HepG2 (cell line): Measurements from ENCODE around the gene INF2. TPM values are rescaled to one million over a fixed set of nuclear protein-coding genes. Genes with fewer than 3 reads are reported as not detected.
A peak's percentile ranks its signal among the peaks of the same experiment; 100 is the strongest.

Experiments used
- ATF3 ChIP-seq: sonication (generic); formaldehyde crosslinking; IDR thresholded peaks from 2 replicates; pipeline ENCODE4 v1.4.0; 2020; ENCODE audit warnings: missing genetic modification reagents
- CC2D1A ChIP-seq: sonication (generic); formaldehyde crosslinking; IDR thresholded peaks from 2 replicates; pipeline ENCODE4 v1.8.1; 2023; ENCODE audit warnings: mild to moderate bottlenecking, missing genetic modification reagents
- HNRNPH1 ChIP-seq: fragments of 200-400 bp; formaldehyde crosslinking; optimal IDR thresholded peaks from 2 replicates; pipeline ENCODE3; 2017; ENCODE audit warnings: mild to moderate bottlenecking, low read depth, low read length
- ISL2 ChIP-seq: sonication (generic); formaldehyde crosslinking; IDR thresholded peaks from 2 replicates; pipeline ENCODE4 v1.5.0; 2020; ENCODE audit warnings: missing genetic modification reagents
- JUND ChIP-seq: sonication (generic); formaldehyde crosslinking; IDR thresholded peaks from 2 replicates; pipeline ENCODE4 v1.8.0; 2022; ENCODE audit warnings: mild to moderate bottlenecking, missing genetic modification reagents
- KAT8 ChIP-seq: IDR thresholded peaks from 2 replicates; pipeline ENCODE4 v1.6.1; 2016; ENCODE audit warnings: missing genetic modification reagents, missing compliant biosample characterization
- MXI1 ChIP-seq: IDR thresholded peaks from 3 replicates; pipeline ENCODE4 v1.6.1; 2012; ENCODE audit warnings: low read depth, low read length, inconsistent platforms, borderline replicate concordance
- NFE2 ChIP-seq: sonication (generic); formaldehyde crosslinking; IDR thresholded peaks from 2 replicates; pipeline ENCODE4 v1.4.0; 2020; ENCODE audit warnings: missing genetic modification reagents
- POLR2AphosphoS2 ChIP-seq: IDR thresholded peaks from 2 replicates; pipeline ENCODE4 v1.6.1; 2011; ENCODE audit warnings: low read depth, low read length, improper control_type of control experiment
- RBM22 ChIP-seq: fragments of 200-400 bp; formaldehyde crosslinking; optimal IDR thresholded peaks from 2 replicates; pipeline ENCODE3; 2017; ENCODE audit warnings: mild to moderate bottlenecking, low read length, moderate library complexity
- TAF1 ChIP-seq: sonication (generic); formaldehyde crosslinking; IDR thresholded peaks from 2 replicates; pipeline ENCODE4 v1.4.0; 2020; ENCODE audit warnings: missing genetic modification reagents
- WIZ ChIP-seq: sonication (generic); formaldehyde crosslinking; IDR thresholded peaks from 2 replicates; pipeline ENCODE4 v1.5.1; 2020; ENCODE audit warnings: mild to moderate bottlenecking, missing genetic modification reagents
- ZBTB3 ChIP-seq: sonication (generic); formaldehyde crosslinking; IDR thresholded peaks from 2 replicates; pipeline ENCODE4 v1.4.0; 2020; ENCODE audit warnings: low read depth, mild to moderate bottlenecking, moderate library complexity, missing genetic modification reagents, borderline replicate concordance
- ZBTB4 ChIP-seq: sonication (generic); formaldehyde crosslinking; IDR thresholded peaks from 2 replicates; pipeline ENCODE4 v1.4.0; 2020; ENCODE audit warnings: missing genetic modification reagents, mild to moderate bottlenecking, borderline replicate concordance
- ZNF121 ChIP-seq: sonication (generic); formaldehyde crosslinking; IDR thresholded peaks from 2 replicates; pipeline ENCODE4 v1.5.0; 2020; ENCODE audit warnings: mild to moderate bottlenecking, missing genetic modification reagents
- ZNF296 ChIP-seq: sonication (generic); formaldehyde crosslinking; conservative IDR thresholded peaks from 2 replicates; pipeline ENCODE4 v1.5.0; 2020; ENCODE audit warnings: mild to moderate bottlenecking, missing genetic modification reagents
- ZNF431 ChIP-seq: sonication (generic); formaldehyde crosslinking; IDR thresholded peaks from 2 replicates; pipeline ENCODE4 v1.9.0; 2022; ENCODE audit warnings: missing genetic modification reagents, low read depth, mild to moderate bottlenecking, borderline replicate concordance
- ZNF639 ChIP-seq: conservative IDR thresholded peaks from 2 replicates; pipeline ENCODE4 v1.6.1; 2018; ENCODE audit warnings: missing genetic modification reagents
- ZNF713 ChIP-seq: sonication (generic); formaldehyde crosslinking; IDR thresholded peaks from 2 replicates; pipeline ENCODE4 v1.4.0; 2020; ENCODE audit warnings: mild to moderate bottlenecking, missing genetic modification reagents
- ZNF772 ChIP-seq: sonication (generic); formaldehyde crosslinking; IDR thresholded peaks from 2 replicates; pipeline ENCODE4 v1.5.0; 2020; ENCODE audit warnings: mild to moderate bottlenecking, missing genetic modification reagents
- ZNF800 ChIP-seq: sonication (generic); formaldehyde crosslinking; IDR thresholded peaks from 2 replicates; pipeline ENCODE4 v1.4.0; 2020; ENCODE audit warnings: missing genetic modification reagents
- polyA plus RNA-seq, 8 experiments: library from polyadenylated mRNA; depleted of rRNA in 3 of 8; stranded (reverse) in 7 of 8; unstranded in 1 of 8; fragments of >200 nt; fragmentation: Illumina TruSeq in 4 of 8; extraction: Trizol in 4 of 8; gene quantifications; 2 replicates each; pipeline versions ENCODE4 v1.2.1 to v1.2.3, GENCODE V29; 2011 to 2016; ENCODE audit warnings: low read depth in 4 of 8, missing spikeins in 1 of 8, mixed read lengths in 1 of 8; ENCODE audit not compliant: insufficient read depth in 1 of 8
- total RNA-seq, 5 experiments: library from RNA; depleted of rRNA; stranded (reverse); fragments of >200 nt; fragmentation: Illumina TruSeq; extraction: Trizol; gene quantifications; 2 replicates each; pipeline ENCODE4 v1.2.3, GENCODE V29; 2016; ENCODE audit warnings: low read depth in 1 of 5
- TF ChIP-seq, protein P1 (sequence below): sonication (generic); formaldehyde crosslinking; IDR thresholded peaks from 2 replicates; pipeline ENCODE4 v1.4.0; 2020; ENCODE audit warnings: mild to moderate bottlenecking, missing genetic modification reagents

Gene INF2
- total and polyA plus RNA-seq, 2 of the 13 experiments (the other 11 are each of a cell fraction or from before 2014, with no cell fraction given), result 16.4 to 26.4 TPM

- TF ChIP-seq ZNF800, result no peak
- peak; percentile 23 for TF ChIP-seq ZNF772 (CRISPR knock-in tag)
- no peak for TF ChIP-seq CC2D1A (CRISPR knock-in tag)
- no peak for TF ChIP-seq ZBTB4 (CRISPR knock-in tag)
- TF ChIP-seq ZNF431 (CRISPR knock-in tag), result 0 out of 2 replicates have a peak, but pooled peaks have one; percentile 65
- TF ChIP-seq ISL2, result no peak
- TF ChIP-seq NFE2 (CRISPR knock-in tag), result no peak
- no peak for TF ChIP-seq RBM22
- no peak for TF ChIP-seq HNRNPH1
- 0 out of 2 replicates have a peak, but pooled peaks have one; percentile 8 for TF ChIP-seq TAF1 (CRISPR knock-in tag)
- TF ChIP-seq, protein P1, sequence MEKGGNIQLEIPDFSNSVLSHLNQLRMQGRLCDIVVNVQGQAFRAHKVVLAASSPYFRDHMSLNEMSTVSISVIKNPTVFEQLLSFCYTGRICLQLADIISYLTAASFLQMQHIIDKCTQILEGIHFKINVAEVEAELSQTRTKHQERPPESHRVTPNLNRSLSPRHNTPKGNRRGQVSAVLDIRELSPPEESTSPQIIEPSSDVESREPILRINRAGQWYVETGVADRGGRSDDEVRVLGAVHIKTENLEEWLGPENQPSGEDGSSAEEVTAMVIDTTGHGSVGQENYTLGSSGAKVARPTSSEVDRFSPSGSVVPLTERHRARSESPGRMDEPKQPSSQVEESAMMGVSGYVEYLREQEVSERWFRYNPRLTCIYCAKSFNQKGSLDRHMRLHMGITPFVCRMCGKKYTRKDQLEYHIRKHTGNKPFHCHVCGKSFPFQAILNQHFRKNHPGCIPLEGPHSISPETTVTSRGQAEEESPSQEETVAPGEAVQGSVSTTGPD (CRISPR knock-in tag), result no peak
- TF ChIP-seq ZNF296 (CRISPR knock-in tag), result no peak
- TF ChIP-seq MXI1, result no peak
- no peak for TF ChIP-seq ZBTB3 (CRISPR knock-in tag)
- TF ChIP-seq ZNF713 (CRISPR knock-in tag), result no peak
- no peak for TF ChIP-seq KAT8
- TF ChIP-seq ZNF121 (CRISPR knock-in tag), result no peak
- TF ChIP-seq JUND (CRISPR knock-in tag), result no peak
- TF ChIP-seq WIZ (CRISPR knock-in tag), result no peak
- no peak for TF ChIP-seq POLR2AphosphoS2
- TF ChIP-seq ZNF639 (CRISPR knock-in tag), result no peak
- TF ChIP-seq ATF3 (CRISPR knock-in tag), result no peak
Observed at GRCh38 chr14:104680806-104681688, 8.4 kb upstream of the INF2 start (continued).
